HG03060 (cell line): Measurements from ENCODE around the gene GABRP.

Experiments used
- ATAC-seq: cut with Tn5 transposase; IDR thresholded peaks from one replicate; pipeline ENCODE4 v1.9.1; 2021; ENCODE audit warnings: low read depth, moderate number of reproducible peaks; ENCODE audit not compliant: unreplicated experiment

The GABRP gene, protein sequence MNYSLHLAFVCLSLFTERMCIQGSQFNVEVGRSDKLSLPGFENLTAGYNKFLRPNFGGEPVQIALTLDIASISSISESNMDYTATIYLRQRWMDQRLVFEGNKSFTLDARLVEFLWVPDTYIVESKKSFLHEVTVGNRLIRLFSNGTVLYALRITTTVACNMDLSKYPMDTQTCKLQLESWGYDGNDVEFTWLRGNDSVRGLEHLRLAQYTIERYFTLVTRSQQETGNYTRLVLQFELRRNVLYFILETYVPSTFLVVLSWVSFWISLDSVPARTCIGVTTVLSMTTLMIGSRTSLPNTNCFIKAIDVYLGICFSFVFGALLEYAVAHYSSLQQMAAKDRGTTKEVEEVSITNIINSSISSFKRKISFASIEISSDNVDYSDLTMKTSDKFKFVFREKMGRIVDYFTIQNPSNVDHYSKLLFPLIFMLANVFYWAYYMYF

DNA sequence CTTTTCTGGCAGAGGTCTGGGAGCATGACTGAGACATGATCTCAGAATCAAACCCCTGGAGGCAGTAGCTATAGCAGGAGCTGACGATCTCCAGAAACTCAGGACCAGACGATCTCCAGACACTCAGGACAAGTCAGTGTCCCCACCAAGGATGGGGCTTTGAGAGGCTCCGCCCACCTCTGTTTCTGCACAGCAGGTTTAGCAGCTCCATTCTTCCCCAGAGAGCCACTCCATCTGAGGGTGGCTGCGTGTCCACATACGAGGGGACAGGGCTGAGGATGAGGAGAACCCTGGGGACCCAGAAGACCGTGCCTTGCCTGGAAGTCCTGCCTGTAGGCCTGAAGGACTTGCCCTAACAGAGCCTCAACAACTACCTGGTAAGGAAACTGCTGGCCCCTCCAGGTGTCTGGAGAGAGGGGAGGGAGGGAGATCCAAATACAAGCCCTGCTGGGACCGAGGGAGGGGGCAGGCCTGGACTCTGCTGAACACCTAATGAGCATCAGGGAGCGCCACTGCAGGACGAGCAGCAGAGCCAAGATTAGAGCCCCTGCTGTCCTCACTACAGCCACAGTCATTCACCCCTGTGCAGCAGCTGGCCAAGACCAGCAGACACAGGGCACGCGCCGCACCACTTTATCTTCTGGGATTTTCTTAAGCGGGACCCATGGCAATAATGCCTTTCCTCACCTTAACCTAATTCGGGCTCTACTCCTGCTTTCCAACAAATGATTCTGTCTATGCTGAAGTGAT is at the start of gene GABRP:
Gene GABRP (plus strand): TSS at position 228 of the 750 bp plus-strand sequence. CDS start 4,891 bp downstream, outside the sequence.
- ATAC-seq, result no peak

DNA sequence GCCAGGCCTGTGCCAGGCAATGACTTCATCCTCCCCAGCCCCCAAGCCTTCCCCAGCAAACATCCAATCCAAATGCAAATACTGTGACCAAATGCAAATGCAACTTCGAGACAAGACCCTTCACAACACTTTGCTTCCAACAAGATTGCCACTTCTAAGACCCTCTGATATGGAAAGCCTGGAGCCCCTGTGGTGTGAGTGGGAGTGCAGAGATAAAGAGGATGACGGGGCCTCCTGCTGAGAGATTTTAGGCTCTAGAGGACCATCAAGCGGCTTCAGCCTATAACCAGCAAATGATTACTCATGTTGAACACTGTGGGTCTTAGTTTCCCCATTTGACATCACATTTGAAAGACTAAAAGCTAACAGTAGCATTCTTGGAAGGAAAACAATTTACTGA is 46.6 kb upstream of the GABRP start:
- ATAC-seq, result no peak

DNA sequence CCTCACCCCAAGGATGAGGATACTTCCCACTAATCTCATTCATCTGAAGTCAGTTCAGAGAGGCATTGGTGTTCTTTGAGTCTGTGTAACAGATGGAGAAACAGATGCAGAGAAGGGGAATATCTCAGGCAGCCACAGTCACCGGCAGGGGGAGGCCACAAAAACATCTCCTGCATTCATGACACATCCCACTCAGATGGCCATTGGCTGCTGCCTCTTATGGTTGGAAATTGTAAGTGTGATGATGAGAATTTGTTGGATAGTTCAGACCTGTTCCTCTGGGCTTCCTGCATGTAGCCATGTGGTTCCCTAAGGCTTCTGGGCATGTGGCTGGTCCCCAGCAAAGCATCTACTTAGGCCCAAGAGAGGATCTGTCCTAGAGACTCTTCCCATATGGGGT is 45.9 kb upstream of the GABRP start:
- no peak for ATAC-seq

DNA sequence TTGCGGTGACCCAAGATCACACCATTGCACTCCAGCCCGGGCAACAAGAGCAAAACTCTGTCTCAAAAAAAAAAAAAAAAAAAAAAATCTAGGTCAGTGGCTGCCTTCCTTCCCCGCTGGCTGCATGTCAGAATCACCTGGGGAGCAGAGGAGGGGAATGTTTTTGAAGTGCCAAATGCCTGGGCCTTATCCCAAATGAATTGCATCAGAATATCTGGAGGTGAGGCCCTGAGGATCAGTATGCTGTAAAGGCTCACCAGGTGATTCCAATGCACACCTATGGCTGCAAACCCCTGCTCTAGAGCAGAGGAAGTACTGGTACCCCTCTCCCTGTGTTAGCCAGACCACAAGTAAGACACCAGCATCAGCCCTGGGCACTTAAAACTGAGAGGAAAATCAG is 44.7 kb upstream of the GABRP start:
- no peak for ATAC-seq

DNA sequence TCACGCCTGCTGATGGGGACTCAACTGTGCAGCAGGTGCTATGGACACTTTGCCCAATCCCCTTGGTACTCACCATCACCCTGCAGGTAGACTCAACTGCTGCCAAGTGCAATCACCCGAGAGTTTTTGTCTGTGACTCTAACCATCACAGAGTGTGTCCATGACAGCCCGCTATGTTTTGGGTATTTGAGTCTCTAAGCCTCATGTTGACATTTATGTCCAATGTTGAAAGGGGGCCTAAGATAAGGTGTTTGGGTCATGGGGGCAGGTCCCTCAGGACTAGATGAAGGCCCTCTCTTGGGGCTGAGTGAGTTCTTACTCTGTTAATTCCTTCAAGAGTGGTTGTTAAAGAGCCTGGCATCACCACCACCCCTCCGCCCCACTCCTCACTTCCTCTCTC is 44.1 kb upstream of the GABRP start:
- no peak for ATAC-seq

DNA sequence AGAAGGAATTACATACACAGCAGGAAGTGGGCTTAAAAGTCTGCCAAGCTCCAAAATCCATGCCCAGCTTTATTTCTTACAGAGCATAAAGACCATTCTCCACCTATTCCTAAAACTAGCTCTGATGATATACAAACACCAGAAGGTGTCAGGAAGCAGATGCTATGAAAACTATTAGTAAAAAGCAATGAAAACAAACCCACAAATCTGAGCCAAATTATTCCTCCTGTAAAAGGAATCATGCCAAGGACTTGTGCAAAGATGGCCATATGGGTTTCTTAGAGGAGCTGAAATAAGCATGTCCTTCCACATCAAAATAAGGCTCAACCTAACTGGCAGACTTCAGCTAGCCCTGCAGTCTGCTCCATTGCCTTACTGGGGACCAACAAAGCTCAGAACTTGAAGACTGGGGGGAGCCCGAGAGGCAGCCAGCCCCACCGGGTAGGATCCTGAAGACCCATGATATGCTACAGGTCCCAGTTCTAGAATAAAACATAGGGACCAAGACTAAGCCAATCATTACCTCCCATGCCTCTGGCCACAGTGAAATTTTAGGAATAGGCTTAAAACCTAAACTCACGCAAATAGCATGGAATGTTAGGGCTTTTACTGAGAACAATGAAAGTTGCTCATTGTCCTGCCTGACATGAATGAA is 42.8 kb upstream of the GABRP start:
- ATAC-seq, result no peak

DNA sequence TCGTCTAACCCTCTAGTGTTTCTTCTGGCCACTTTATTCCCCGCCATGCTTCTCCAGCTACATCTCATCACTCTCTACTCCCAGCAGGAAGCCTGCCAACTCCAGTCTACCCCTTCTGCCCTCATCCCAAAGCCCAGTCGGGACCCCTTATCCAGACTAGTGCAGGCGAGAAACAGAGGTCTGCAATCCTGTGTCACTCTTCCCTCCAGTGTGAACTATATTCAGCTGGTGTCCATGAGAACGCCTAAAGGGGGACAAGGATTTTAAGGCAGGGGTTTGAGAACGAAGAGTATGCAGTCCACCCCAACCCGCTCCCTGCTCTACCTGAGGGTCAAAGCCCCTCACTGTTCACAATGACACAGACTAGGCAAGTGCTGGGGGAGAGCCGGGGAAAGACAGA is 41.7 kb upstream of the GABRP start:
- no peak for ATAC-seq

DNA sequence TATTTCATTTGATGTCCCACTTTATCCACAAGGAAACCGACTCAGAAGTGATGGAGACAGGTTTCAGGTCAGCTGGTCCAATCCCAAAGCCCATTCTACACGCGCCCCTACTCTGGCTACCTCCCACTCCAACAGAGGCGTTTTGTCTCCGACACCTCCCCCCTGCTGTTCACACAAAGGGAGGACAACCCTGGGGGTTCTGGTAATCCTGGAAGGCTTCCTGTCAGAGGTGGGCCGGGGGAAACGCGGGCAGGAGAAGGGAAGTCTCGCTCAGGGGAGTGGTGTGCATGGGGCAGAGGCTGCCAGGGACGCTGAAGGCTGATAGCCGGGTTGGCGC is 39.7 kb upstream of the GABRP start:
- ATAC-seq, result no peak

DNA sequence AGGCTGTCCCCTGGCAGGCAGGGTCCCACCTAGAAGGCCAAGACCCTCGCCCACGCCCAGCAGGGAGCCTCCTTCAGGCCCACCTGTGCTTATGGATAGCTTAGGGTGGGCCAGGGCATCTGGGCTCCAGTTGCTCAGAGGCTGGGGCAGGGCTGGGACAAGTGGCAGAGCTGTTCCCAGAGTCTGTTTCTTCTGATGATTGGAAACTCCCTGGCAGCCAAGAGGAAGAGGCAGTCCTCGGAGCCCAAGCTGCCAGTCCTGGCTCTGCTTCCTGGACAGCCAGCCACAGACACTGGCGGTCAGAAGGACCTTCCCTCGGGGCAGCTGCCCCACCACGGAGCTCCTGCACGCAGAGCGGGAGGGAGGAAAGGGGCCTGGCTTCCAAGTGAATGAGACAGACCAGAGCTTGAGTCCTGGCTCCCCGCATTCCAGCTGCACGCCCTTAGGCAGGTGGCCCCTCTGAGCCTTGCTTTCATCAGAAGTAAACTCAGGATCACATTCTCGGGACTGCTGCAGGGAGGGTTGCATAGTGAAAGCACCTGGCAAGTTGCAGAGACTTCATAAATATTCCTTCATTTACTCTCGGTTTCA is 37.9 kb upstream of the GABRP start:
- ATAC-seq, result no peak

DNA sequence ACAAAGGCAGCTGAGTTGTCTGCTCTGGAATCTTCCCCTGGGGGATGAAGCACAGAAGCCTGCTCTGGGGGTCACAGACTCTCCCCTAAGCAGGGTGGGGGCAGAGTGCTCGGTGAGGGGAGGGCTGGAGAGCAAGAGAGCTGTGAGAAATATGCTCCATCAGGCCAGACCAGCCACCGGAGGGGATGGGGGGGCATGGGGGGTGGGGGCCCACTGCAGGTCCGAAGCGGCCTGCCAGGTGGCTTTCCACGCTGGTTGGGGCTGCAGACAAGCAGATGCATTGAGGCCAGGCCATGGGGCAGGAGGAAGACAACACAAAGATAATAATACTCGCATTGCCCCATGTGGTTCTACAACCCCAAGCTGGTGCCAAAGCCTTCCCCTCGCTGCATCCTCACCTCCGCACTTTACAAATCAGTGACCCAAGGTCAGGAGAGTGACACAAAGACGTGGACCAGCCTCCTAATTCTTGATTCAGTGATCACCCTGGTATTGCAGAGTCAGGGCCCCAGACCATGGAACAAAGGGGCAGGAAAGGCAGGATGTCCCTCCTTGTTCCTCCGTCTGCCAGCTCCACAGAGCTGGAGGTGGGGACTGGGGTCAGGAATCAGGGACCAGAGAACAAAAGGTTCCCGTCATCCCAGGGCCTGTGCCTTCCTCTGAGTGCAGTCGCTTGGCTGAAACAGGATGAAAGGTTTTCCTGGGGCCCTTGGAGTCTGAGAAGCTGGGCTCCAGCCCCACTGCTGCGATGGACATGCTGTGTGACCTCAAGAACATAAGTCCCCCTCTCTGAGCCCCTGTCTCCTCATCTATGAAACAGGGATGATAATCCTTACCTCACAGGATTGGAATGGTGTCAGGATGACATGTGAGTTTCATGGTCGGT is 37.2 kb upstream of the GABRP start:
- ATAC-seq, result no peak

DNA sequence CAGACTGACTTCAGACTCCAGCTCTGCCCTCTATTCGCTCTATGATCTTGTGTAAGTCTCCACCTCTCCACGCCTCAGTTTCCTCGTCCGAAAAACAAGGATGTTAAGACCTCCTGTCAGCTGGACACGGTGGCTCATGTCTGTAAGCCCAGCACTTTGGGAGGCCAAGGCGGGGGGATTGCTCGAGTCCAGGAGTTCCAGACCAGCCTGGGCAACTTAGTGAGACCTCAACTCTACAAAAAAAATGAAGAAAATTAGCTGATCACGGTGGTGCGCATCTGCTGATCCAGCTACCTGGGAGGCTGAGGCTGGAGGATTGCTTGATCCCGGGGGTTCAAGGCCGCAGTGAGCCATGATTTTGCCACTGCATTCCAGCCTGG is 36.6 kb upstream of the GABRP start:
- ATAC-seq, result no peak

DNA sequence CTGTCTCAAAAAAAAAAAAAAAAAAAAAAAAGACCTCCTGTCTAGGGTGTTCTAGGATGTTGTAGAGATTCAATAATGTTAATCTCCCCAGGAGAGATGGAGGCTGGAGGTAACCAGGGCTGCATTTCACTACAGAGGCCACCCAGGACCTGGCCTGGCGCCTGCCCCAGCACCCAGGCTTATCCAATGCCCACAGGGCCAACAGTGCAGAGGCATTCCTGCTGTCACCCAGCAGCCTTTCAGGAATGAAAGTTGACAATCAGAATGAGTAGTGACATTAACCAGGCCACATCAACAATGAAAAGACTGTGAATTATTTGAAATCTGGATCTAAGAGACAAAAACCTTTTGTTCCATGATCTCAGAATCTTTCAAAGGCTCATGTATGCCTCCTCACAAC is 36.2 kb upstream of the GABRP start:
- ATAC-seq, result no peak

DNA sequence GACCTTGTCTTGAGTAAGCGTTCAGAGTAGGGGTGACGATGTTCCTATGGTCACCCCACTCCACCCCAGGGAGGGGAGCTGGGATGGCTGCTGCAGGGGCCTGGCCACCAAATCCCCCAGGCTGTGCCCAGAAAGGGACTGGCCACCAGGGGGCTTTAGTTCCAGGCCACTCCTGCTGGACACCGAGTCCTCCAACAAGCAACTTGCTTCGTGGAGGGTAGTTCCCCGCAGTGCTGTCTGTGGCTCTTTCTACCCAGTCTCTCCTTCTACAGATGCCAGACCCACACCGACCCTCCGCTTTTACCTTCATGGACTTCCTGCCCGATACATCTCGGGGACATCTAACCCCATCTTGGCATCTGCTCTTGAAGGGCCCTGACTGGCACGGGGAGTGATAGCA is 35.7 kb upstream of the GABRP start:
- ATAC-seq, result no peak

DNA sequence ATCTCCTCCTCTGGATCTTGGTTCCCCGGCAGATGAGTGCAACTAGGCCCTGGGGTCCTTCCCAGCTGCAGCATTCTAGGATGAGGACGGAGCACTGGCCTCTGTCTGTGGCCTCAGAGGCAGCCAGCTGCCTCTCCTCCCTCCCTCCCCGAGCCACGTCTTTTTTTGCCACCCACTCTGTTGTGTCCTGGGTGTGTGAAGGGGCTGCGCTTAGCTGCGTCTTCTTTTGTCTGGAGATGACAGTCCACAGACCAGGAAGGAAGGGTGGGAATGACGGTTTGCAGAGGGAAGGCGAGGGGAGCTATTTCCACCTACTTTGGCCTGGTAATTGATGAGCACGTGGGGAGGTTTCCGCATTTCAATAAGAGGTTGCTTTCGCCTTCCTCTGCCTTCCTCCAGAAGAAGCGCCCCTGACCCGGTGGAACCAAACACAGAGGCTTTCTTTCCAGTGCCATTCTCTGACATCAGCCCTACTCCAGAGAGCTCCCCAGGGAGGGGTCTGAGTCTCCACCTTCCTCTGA is 34.5 kb upstream of the GABRP start:
- no peak for ATAC-seq

DNA sequence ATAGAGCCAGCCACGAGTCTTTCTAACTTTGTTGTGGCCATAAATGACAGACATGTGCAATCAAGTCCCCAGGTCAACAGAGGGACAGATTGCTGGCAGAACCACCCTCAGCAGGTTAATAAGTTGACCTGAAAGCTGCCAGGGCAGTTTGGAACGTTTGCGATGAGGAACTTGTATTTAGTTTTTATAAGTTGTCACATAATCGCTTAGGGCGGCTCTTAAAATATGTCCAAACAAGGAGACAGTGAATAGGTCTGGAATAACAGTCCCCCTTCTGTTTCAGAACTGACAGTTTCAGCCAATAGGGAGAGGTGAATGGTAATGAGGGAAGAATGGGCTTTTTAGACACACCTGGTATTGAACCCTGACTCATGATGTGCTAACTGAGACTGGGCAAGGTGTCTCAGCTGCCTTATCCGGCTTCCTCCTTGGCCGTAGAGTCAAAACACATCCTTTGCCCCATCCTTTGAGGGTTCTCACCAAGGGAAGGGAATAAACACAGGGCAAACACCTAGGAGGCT is 33.6 kb upstream of the GABRP start:
- ATAC-seq, result no peak

DNA sequence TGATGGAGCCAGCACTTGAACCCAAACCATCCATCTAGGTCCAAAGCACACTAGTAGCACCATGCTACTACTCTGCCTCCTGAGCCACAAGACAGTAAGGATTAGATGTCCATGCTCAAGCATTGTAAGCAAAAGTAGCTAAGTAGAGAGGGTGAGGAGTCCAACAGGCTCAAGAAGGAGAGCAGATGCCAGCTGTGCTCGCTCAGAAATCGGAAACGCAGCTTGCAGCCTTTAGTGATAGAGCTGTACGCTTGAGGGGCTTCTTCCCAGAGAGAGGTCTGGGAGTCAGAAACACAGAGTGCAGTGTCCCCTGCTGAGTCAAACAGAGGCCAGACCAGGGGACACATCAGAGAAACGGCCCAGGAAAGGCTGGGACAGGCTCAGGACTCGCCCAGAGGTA is 32.7 kb upstream of the GABRP start:
- no peak for ATAC-seq

DNA sequence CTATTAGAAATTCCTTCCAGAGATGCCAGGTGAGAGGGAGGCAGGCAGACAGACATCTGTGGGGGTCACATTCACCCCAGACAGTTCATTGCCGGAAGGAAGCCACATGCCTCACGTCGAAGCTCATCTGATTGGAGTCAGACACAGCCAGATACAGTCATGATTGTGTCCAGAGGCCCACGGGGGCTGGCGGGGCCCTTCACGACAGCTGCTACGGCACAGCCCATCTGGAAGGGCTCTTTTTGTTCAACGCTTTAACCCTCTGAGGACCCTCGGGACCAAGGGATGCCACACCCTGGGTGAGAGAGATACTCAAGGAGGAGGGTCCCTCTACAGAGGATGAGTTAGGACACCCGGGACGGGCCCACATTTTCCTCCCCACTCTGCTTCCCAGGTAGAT is 31.9 kb upstream of the GABRP start:
- no peak for ATAC-seq

DNA sequence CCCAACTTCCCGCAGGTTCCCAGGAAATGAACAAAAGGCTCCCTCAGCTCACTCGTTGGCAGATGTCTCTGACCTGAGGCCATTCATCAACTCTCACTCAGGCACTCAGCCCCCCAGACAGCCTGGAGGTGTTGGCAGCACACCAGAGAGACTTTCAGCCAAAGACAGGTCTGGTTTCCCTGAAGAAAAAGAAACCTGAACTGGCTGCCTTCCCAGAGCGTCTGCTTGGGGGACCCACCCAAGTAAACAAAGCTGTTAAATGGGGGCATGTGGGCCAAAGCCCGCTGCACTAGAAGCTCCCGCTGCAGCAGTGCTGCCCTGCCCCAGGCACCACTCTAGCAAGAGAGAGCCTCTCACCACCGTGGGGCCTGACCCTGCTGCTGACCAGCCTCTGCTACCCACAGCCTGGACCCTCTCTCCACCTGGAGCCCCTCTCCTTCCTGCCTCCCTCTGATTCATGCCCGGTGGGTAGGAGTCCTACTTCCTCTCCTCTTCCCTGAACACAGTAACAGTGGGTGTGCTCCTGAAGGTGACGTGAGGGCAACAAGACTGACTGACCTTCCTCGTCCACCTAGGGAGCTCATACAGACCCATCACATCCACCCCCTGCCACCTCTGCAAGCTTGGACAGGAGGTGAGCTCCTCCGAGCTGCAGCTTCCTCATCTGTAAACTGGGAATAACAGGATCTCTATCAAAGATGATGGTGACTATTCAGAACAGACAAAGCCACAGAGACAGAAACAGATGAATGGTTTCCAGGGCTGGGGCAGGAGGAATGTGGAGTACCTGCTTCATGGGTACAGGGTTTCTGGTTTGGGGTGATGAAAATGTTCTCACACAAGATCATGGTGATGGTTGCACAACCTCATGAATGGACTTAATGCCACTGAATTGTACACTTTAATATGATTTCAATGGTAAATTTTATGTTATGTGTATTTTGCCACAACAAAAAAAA is 31.0 kb upstream of the GABRP start:
- ATAC-seq, result no peak

DNA sequence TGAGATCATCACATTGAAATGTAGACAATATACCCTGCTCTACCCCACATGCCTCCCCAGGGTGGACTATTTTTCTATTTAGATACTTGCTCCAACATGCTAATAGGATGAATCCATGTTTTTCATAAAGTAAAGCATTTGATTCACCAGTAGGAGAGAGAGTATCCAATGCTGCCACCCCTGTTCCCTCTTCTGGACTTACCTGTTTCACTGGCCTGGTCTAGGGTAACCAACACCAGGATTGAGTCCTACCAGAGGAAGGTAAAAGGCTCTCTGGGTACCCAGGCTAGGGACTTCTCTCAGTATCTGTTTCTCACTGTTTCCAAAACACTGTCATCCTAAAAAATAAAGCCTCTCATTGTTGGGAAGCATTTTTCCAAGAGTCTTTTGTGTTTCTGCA is 30.2 kb upstream of the GABRP start:
- ATAC-seq, result no peak
